ENCODE measurements around the gene SPG11.
"Not testable (repeated sequence)": the region's sequence is repeated elsewhere in the genome, so short reads cannot be mapped to it uniquely, and the experiment has no call there.

- TF ChIP-seq CTCF, POLR2A, POLR2AphosphoS5 (IDR thresholded peaks at IDR 0.05): not testable (repeated sequence)
These were observed 37.2 kb upstream of the SPG11 start for GRCh38 chr15:44700676-44701075.

All from suprapubic skin (tissue), 4 donors.